Activated CD8-positive, alpha-beta T cell treated with anti-CD3 and anti-CD28 coated beads for 36 hours (primary cell): ENCODE results near the gene CD300E. TPM values are rescaled to one million over a fixed set of nuclear protein-coding genes. Genes with fewer than 3 reads are reported as not detected.
A peak's percentile ranks its signal among the peaks of the same experiment; 100 is the strongest.

ENCODE experiments used
- ATAC-seq: fragments of 200-7000 bp; cut with Tn5 transposase; one replicate; pipeline ENCODE4 v1.10.0; 2021; ENCODE audit warnings: mild to moderate bottlenecking, moderate library complexity
- CTCF ChIA-PET: fragments of 350-600 bp; sonication (Branson Sonifier 250); formaldehyde crosslinking; loops from one replicate; lab custom pipeline; 2021; ENCODE audit warnings: antibody characterized with exemption; lab: Charles Lee
- POLR2A ChIA-PET: fragments of 350-600 bp; sonication (Branson Sonifier 250); formaldehyde crosslinking; loops from one replicate; lab custom pipeline; 2021; ENCODE audit warnings: antibody characterized with exemption; lab: Charles Lee
- DNase-seq: peaks from one replicate; pipeline ENCODE4 v3.0.0-alpha.2; 2020
- H3K27ac Mint-ChIP-seq: one replicate; pipeline ENCODE4 v1.8.0; 2021; ENCODE audit warnings: mild to moderate bottlenecking, mixed read lengths
- H3K27me3 Mint-ChIP-seq: one replicate; pipeline ENCODE4 v1.8.0; 2021; ENCODE audit warnings: mixed read lengths
- H3K36me3 Mint-ChIP-seq: one replicate; pipeline ENCODE4 v1.8.0; 2021; ENCODE audit warnings: low read depth, mixed read lengths
- H3K4me1 Mint-ChIP-seq: one replicate; pipeline ENCODE4 v1.8.0; 2021; ENCODE audit warnings: low read depth, mixed read lengths
- H3K4me3 Mint-ChIP-seq: one replicate; pipeline ENCODE4 v1.8.0; 2021; ENCODE audit warnings: mild to moderate bottlenecking, moderate library complexity, mixed read lengths
- H3K9me3 Mint-ChIP-seq: one replicate; pipeline ENCODE4 v1.8.0; 2021; ENCODE audit warnings: mixed read lengths
- CTCF ChIP-seq: fragments of 200-600 bp; IDR thresholded peaks from one replicate; pipeline ENCODE4 v1.8.0; 2022; ENCODE audit warnings: antibody characterized with exemption, mild to moderate bottlenecking
- intact Hi-C: fragments of 100-400 bp; cut with micrococcal nuclease; formaldehyde crosslinking; loops from one replicate; pipeline ENCODE4 v1.10.0; 2022
- total RNA-seq, 2 experiments: library from RNA; stranded (reverse); gene quantifications; one replicate each; pipeline ENCODE4 v1.2.3, GENCODE V29; 2021

The CD300E gene
- total RNA-seq, 2 experiments from 2014 or later = not detected

GRCh38 chr17:74567397-74567796 is 56.1 kb downstream of the CD300E start, which contains the start of gene CD300H:
TSS of gene CD300H (minus strand) at chr17:74567509.
- intact Hi-C loops = no loop called here
- POLR2A ChIA-PET = no interaction called here

DNA sequence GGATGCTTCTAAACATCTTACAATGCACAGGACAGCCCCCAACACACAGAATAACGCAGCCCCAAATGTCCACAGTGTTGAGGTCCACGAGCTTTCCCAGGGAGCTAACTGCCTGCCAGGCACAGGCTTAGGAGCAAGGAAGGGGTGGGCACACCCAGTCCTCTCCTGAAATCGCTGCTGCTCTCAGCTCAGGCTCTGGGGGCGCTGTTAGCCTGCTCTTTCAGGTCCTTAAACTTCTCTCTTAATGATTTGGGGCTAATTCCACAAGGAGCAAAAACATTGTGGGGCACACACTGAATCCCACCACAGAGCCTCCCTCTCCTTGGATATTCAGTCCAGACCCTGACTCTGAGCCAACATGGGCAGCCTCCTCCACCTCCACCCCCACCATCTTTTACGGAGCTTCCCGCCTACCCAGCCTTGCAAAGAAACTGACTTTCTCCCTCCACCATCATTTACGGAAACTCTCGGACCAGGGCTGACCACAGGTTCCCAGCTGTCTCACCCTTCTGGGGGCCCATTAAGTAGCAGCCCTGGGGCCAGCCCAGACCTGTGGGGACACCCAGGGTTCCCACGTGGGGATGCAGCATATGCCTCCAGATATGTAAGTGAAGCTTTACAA is 57.3 kb downstream of the CD300E start:
- DNase-seq = peak; percentile 62
- Mint-ChIP-seq H3K36me3 (no peaks in the 10 kb centered on the region), H3K27me3 (peaks cover 24% of the 10 kb centered on the region), H3K4me3 (no peak overlapping the region), H3K4me1 (peaks cover 8% of the 10 kb centered on the region), H3K27ac (no peak overlapping the region), H3K9me3 (no peaks in the 10 kb centered on the region)
- intact Hi-C loops = no loop called here
- ATAC-seq = no peak
- TF ChIP-seq CTCF = peak; percentile 65
- POLR2A ChIA-PET = no interaction called here
- CTCF ChIA-PET = interaction anchor here (0.6 to 2.9 kb wide), 29 partner anchors 9 to 225 kb away, joined by 3 to 14 read pairs (median 4); partner anchors contain the start of genes BTBD17, CD300C and RAB37

More at GRCh38 chr17:74567397-74567796, 56.1 kb downstream of the CD300E start, which contains the start of gene CD300H:
- H3K4me3 Mint-ChIP-seq = no peak within 1 kb of the TSS
- peaks cover 11% of the 10 kb centered on the region for H3K4me1 Mint-ChIP-seq
- peaks cover 25% of the 10 kb centered on the region for H3K27me3 Mint-ChIP-seq
- DNase-seq = no peak
- no peaks in the 10 kb centered on the region for H3K9me3 Mint-ChIP-seq
- CTCF ChIA-PET = interaction anchor here (0.9 to 2.9 kb wide), 9 partner anchors 11 to 206 kb away, joined by 3 to 14 read pairs (median 6); partner anchors contain the start of gene BTBD17
- TF ChIP-seq CTCF = no peak
- ATAC-seq = no peak
- no peak within 1 kb of the TSS for H3K27ac Mint-ChIP-seq
- no peaks in the 10 kb centered on the region for H3K36me3 Mint-ChIP-seq

- peaks cover 8% of the 10 kb centered on the region for H3K4me1 Mint-ChIP-seq
- intact Hi-C loops = no loop called here
- CTCF ChIA-PET = interaction anchor here (1.0 to 2.9 kb wide), 7 partner anchors 13 to 171 kb away, joined by 3 to 14 read pairs (median 5); no protein-coding TSS in a partner anchor
- H3K27ac Mint-ChIP-seq = no peak overlapping the region
- ATAC-seq (no peak), DNase-seq (no peak)
- POLR2A ChIA-PET = no interaction called here
- H3K4me3 Mint-ChIP-seq = no peak overlapping the region
- no peak for TF ChIP-seq CTCF
- no peaks in the 10 kb centered on the region for H3K9me3 Mint-ChIP-seq
- no peaks in the 10 kb centered on the region for H3K36me3 Mint-ChIP-seq
- H3K27me3 Mint-ChIP-seq = peaks cover 18% of the 10 kb centered on the region
These were observed 58.4 kb downstream of the CD300E start for GRCh38 chr17:74565126-74565525.

DNA sequence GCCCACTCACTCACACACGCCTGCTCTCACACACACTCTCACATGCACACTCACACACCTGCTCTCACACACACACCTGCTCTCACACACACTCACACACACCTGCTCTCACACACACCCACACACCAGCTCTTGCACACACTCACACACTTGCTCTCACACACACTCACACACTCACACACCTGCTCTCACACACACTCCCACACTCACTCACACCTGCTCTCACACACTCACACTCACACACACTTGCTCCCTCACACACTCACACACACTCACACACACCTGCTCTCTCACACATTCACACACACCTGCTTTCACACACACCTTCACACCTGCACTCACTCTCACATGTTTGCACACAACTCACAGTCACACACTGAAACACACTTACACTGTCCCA is 60.2 kb downstream of the CD300E start:
- ChIA-PET POLR2A (no interaction called here), CTCF (no interaction called here)
- Mint-ChIP-seq H3K9me3 (no peaks in the 10 kb centered on the region), H3K36me3 (no peaks in the 10 kb centered on the region), H3K4me3 (no peak overlapping the region), H3K4me1 (peaks cover 5% of the 10 kb centered on the region), H3K27ac (no peak overlapping the region), H3K27me3 (peaks cover 4% of the 10 kb centered on the region)
- ATAC-seq = no peak
- intact Hi-C loops = no loop called here
- no peak for DNase-seq
- no peak for TF ChIP-seq CTCF

DNA sequence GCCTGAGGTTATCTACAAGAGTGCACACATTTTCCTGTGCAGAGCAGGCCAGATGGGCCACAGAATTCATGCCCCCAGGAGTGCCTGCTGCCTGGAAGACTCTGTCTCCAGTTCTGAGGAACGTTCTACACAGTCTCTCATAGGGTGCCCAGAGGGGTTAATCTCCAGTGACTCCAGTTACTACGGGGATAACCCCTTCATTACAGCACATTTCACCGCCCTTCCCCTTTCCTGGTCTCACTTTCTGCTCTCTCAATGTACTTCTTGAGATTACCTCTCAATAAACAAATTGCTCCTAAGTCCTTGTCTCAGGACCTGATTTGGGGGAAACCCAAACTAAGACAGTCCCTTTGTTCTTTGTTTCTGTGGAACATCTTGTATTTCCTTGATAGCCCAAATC is 62.0 kb downstream of the CD300E start:
- intact Hi-C loops = no loop called here

More for the DNA sequence above, 62.0 kb downstream of the CD300E start:
- TF ChIP-seq CTCF = no peak
- DNase-seq = no peak
- H3K4me3 Mint-ChIP-seq = no peak overlapping the region
- H3K27ac Mint-ChIP-seq = no peak overlapping the region
- no peaks in the 10 kb centered on the region for H3K27me3 Mint-ChIP-seq
- ChIA-PET POLR2A (no interaction called here), CTCF (interaction anchor here (1.2 kb wide), 1 partner anchor 31 kb away, joined by 3 read pairs; the partner anchor contains the start of gene CD300LB)
- no peaks in the 10 kb centered on the region for H3K36me3 Mint-ChIP-seq
- H3K4me1 Mint-ChIP-seq = peaks cover 5% of the 10 kb centered on the region
- no peaks in the 10 kb centered on the region for H3K9me3 Mint-ChIP-seq
- ATAC-seq = no peak
